Type B pancreatic cell (in vitro differentiated cells): ENCODE measurements around the gene LBHD1. TPM values are rescaled to one million over a fixed set of nuclear protein-coding genes. Genes with fewer than 3 reads are reported as not detected.
"Not testable (repeated sequence)": the region's sequence is repeated elsewhere in the genome, so short reads cannot be mapped to it uniquely, and the experiment has no call there.

Source experiments
- DNase-seq: peaks from one replicate; pipeline ENCODE4 v3.0.0; 2021; ENCODE audit warnings: mixed read lengths; ENCODE audit not compliant: unreplicated experiment; ENCODE audit errors: extremely low spot score
- H3K27ac Mint-ChIP-seq: 2 replicates; pipeline ENCODE4 v1.8.0; 2021; ENCODE audit warnings: mild to moderate bottlenecking, mixed read lengths
- H3K27me3 Mint-ChIP-seq: 2 replicates; pipeline ENCODE4 v1.8.0; 2021; ENCODE audit warnings: mixed read lengths
- H3K36me3 Mint-ChIP-seq: 2 replicates; pipeline ENCODE4 v1.8.0; 2021; ENCODE audit warnings: mixed read lengths
- H3K4me1 Mint-ChIP-seq: one replicate; pipeline ENCODE4 v1.8.0; 2021; ENCODE audit warnings: mixed read lengths; ENCODE audit not compliant: unreplicated experiment
- H3K4me3 Mint-ChIP-seq: 2 replicates; pipeline ENCODE4 v1.8.0; 2021; ENCODE audit warnings: mild to moderate bottlenecking, mixed read lengths
- H3K9me3 Mint-ChIP-seq: 2 replicates; pipeline ENCODE4 v1.8.0; 2021; ENCODE audit warnings: mixed read lengths
- CTCF ChIP-seq: fragments of 200-600 bp; sonication (generic); conservative IDR thresholded peaks from 2 replicates; pipeline ENCODE4 v1.5.0; 2021; ENCODE audit warnings: antibody characterized with exemption, mild to moderate bottlenecking
- total RNA-seq: library from RNA; stranded (reverse); gene quantifications from 2 replicates; pipeline ENCODE4 v1.2.1, GENCODE V29; 2021; ENCODE audit warnings: low replicate concordance

The LBHD1 gene
- total RNA-seq, 1 donor from 2014 or later = 8.1 TPM

- Mint-ChIP-seq H3K4me3 (no peak overlapping the region), H3K27ac (peak overlapping the region; percentile 19), H3K27me3 (no peaks in the 10 kb centered on the region), H3K4me1 (no peaks in the 10 kb centered on the region), H3K36me3 (peaks cover 37% of the 10 kb centered on the region), H3K9me3 (no peaks in the 10 kb centered on the region)
- TF ChIP-seq CTCF = no peak
- DNase-seq = no peak
These were observed 39.6 kb downstream of the LBHD1 start for GRCh38 chr11:62632492-62632891.

GRCh38 chr11:62627713-62628112 is 44.4 kb downstream of the LBHD1 start:
- no peak for TF ChIP-seq CTCF
- Mint-ChIP-seq H3K27ac (no peak overlapping the region), H3K4me1 (no peaks in the 10 kb centered on the region), H3K36me3 (peaks cover 36% of the 10 kb centered on the region), H3K4me3 (no peak overlapping the region), H3K27me3 (no peaks in the 10 kb centered on the region), H3K9me3 (no peaks in the 10 kb centered on the region)
- DNase-seq = no peak

GRCh38 chr11:62622476-62623089 is 49.5 kb downstream of the LBHD1 start:
- peak overlapping the region; percentile 94 for H3K27ac Mint-ChIP-seq
- TF ChIP-seq CTCF = no peak
- DNase-seq = no peak

GRCh38 chr11:62621567-62622470 is 50.2 kb downstream of the LBHD1 start, which contains the start of gene B3GAT3:
TSS of gene B3GAT3 (minus strand) at chr11:62621986. CDS start at chr11:62621947, 39 bp downstream.
- peak; percentile 47 for TF ChIP-seq CTCF

More at GRCh38 chr11:62622476-62623089, 49.5 kb downstream of the LBHD1 start:
- Mint-ChIP-seq H3K27me3 (no peaks in the 10 kb centered on the region), H3K9me3 (no peaks in the 10 kb centered on the region), H3K36me3 (peaks cover 14% of the 10 kb centered on the region), H3K4me3 (peak overlapping the region; percentile 98), H3K4me1 (peaks cover 19% of the 10 kb centered on the region)

GRCh38 chr11:62621027-62621566 is 51.0 kb downstream of the LBHD1 start:
- Mint-ChIP-seq H3K27me3 (no peaks in the 10 kb centered on the region), H3K9me3 (no peaks in the 10 kb centered on the region), H3K4me1 (peaks cover 19% of the 10 kb centered on the region), H3K4me3 (peak overlapping the region; percentile 98), H3K36me3 (peaks cover 9% of the 10 kb centered on the region), H3K27ac (peak overlapping the region; percentile 93)
- no peak for DNase-seq
- TF ChIP-seq CTCF = no peak

More at GRCh38 chr11:62621567-62622470, 50.2 kb downstream of the LBHD1 start, which contains the start of gene B3GAT3:
- H3K4me3 Mint-ChIP-seq = peak within 1 kb of the TSS; percentile 98
- peaks cover 19% of the 10 kb centered on the region for H3K4me1 Mint-ChIP-seq
- H3K27ac Mint-ChIP-seq = peak within 1 kb of the TSS; percentile 94
- peaks cover 9% of the 10 kb centered on the region for H3K36me3 Mint-ChIP-seq
- peak; percentile 98 for DNase-seq
- no peaks in the 10 kb centered on the region for H3K27me3 Mint-ChIP-seq
- H3K9me3 Mint-ChIP-seq = no peaks in the 10 kb centered on the region

- H3K36me3 Mint-ChIP-seq, H3K4me3 Mint-ChIP-seq, H3K9me3 Mint-ChIP-seq, H3K27ac Mint-ChIP-seq, DNase-seq, H3K27me3 Mint-ChIP-seq: not testable (repeated sequence)
- peaks cover 16% of the 10 kb centered on the region for H3K4me1 Mint-ChIP-seq
These were observed 55.1 kb downstream of the LBHD1 start for GRCh38 chr11:62616957-62617356.
